NB4 (cell line): Measurements from ENCODE around the gene AKAP7.

ENCODE experiments used
- MYC ChIP-seq: IDR thresholded peaks from 2 replicates; pipeline ENCODE4 v1.6.1; 2011; ENCODE audit warnings: low read depth, low read length
- TF ChIP-seq, protein P1 (sequence below): IDR thresholded peaks from one replicate; pipeline ENCODE4 v1.5.1; 2012; ENCODE audit warnings: low read depth, low read length

DNA sequence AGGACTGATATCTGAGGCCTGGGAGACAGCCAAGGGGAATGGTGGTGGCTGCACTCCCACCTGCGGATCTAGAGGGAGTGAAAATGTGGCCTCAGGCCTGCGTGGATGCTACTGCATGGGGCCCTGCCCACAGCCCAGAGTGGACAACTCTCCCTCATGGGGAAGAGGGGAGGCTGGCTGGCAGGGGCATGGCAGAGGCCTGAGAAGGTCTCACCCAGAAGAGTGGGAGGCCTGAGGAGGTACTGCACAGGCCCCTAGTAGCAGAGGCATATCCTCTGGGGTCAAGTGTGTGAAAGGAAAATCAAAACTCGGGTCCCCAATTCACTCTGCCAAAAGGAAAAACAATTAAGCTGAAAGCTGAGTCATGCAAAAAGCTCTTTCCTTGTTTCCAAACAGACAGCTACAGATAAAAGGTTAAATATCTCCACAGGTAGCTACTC lies 158.2 kb downstream of the AKAP7 start:
- TF ChIP-seq, protein P1, sequence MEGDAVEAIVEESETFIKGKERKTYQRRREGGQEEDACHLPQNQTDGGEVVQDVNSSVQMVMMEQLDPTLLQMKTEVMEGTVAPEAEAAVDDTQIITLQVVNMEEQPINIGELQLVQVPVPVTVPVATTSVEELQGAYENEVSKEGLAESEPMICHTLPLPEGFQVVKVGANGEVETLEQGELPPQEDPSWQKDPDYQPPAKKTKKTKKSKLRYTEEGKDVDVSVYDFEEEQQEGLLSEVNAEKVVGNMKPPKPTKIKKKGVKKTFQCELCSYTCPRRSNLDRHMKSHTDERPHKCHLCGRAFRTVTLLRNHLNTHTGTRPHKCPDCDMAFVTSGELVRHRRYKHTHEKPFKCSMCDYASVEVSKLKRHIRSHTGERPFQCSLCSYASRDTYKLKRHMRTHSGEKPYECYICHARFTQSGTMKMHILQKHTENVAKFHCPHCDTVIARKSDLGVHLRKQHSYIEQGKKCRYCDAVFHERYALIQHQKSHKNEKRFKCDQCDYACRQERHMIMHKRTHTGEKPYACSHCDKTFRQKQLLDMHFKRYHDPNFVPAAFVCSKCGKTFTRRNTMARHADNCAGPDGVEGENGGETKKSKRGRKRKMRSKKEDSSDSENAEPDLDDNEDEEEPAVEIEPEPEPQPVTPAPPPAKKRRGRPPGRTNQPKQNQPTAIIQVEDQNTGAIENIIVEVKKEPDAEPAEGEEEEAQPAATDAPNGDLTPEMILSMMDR = no peak
- TF ChIP-seq MYC = no peak
